Stimulated activated CD4-positive, alpha-beta T cell treated with anti-CD3 and anti-CD28 coated beads, Interleukin-12 subunit alpha, Interleukin-12 subunit beta, amount 100 ng/mL, for 48 hours (primary cell): Measurements from ENCODE around the gene ASIC3.
"Not testable (repeated sequence)": the region's sequence is repeated elsewhere in the genome, so short reads cannot be mapped to it uniquely, and the experiment has no call there.

Source experiments
- DNase-seq, 3 donors: peaks; one replicate each; pipeline ENCODE4 v3.0.0-alpha.2; 2020; ENCODE audit warnings: low read depth in 2 of 3, low spot score in 1 of 3

The ASIC3 gene

GRCh38 chr7:151047976-151048815 is at the start of gene ASIC3:
Gene ASIC3 (plus strand): TSS chr7:151048531. CDS start chr7:151048886, 355 bp downstream.
- DNase-seq: no peak

- DNase-seq: no peak
Observed at GRCh38 chr7:150999001-150999400, 49.3 kb upstream of the ASIC3 start.

- no peak for DNase-seq
Observed at GRCh38 chr7:150999497-151000230, 48.7 kb upstream of the ASIC3 start.

GRCh38 chr7:151000897-151001495 is 47.3 kb upstream of the ASIC3 start:
- DNase-seq: no peak

GRCh38 chr7:151001546-151001945 is 46.8 kb upstream of the ASIC3 start:
- no peak for DNase-seq

GRCh38 chr7:151003572-151003971 is 44.8 kb upstream of the ASIC3 start:
- DNase-seq: no peak

GRCh38 chr7:151005566-151005965 is 42.8 kb upstream of the ASIC3 start:
- no peak for DNase-seq

GRCh38 chr7:151006590-151007300 is 41.6 kb upstream of the ASIC3 start:
- DNase-seq: no peak

DNA sequence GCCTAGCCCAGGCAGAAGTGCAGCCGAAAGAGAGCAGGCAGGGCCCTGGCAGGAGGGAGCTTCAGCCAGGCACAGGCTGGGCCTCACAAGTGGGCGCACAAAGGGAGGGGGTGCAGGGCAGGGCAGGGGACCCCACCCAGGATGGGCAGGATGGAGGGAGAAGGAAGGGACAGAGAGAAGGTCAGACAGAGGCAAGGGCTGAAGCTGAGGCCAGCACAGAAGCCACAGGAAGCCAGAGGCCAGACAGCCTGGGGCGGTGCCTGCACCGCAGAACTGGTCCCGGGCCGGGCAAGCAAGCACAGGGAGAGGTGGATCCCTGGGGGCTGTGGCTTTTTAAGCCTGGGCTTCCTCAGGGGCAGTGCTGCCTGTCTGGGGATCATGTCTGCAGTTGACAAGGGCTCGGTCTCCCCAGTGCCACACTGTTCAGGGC is 40.8 kb upstream of the ASIC3 start:
- DNase-seq: no peak

- no peak for DNase-seq
Observed at GRCh38 chr7:151008143-151008510, 40.2 kb upstream of the ASIC3 start.

DNA sequence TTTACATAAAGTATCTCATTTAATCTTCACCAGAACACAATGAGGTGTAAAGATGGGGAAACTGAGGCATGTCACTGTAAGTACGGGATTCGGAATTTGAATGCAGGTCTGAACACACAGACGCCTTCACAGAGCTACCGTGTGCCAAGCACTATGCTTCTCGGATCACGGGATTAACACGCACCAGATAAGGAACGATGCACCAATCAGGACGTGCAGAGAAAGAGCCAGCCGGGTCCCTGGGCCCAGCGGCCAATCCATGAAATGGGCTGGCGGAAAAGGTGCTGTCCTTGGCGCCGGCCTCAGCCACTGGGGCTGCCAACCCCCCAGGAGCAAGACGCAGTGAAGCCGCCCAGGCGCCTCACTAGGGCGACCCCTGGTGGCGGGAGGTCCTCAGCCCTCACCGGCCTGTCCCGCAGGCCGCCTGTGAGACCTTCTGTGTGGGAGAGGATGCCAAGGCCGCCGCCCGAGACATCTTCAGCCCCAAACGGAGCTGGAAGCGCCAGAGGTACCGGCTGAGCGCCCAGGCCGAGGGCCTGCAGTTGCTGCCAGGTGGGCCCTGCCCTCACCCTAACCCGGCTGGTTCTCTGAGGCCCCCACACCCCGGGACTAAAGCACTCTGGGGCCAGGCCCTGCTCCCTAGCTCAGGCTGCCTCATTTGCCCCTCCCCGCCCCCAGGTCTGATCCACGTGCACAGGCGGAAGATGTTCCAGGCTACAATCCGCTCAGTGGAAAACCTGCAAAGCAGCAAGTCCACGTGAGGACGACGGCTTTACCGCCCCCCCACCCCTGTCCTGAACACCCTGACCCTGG is 39.6 kb upstream of the ASIC3 start:
- DNase-seq: peak; percentile 75 to 87 (median 76)

DNA sequence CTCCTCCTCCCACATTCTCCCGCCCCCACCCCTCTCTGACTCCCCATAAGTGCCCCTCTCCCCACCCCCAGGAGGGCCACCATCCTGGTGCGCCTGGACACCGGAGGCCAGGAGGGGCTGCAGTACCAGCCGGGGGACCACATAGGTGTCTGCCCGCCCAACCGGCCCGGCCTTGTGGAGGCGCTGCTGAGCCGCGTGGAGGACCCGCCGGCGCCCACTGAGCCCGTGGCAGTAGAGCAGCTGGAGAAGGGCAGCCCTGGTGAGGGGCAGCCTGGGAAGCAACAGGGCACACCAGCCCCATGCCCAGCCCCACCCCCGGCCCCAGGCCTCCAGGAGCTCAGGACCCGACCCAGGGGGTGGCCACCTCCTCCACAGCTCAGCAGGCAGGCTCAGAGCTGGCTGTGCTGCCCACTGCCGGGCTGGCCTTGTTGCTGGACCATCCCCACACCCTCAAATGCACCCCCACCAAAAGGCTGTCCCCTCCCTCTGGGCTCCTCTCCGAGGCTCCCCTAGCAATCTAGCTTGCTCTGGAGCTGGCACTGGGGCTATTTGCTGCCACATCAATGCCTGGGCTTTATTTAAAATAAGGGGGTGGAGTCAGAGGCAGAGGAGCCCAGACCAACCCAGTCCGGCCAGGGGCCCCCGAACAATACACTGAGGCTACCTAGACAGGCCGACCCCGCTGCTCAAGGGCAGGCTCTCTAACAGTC is 38.8 kb upstream of the ASIC3 start:
- no peak for DNase-seq

DNA sequence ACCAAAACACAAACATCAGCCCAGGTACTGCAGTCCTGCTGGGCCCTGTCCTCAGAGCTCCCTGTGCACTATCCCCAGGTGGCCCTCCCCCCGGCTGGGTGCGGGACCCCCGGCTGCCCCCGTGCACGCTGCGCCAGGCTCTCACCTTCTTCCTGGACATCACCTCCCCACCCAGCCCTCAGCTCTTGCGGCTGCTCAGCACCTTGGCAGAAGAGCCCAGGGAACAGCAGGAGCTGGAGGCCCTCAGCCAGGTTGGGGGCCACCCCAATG is 38.4 kb upstream of the ASIC3 start:
- DNase-seq: no peak

DNA sequence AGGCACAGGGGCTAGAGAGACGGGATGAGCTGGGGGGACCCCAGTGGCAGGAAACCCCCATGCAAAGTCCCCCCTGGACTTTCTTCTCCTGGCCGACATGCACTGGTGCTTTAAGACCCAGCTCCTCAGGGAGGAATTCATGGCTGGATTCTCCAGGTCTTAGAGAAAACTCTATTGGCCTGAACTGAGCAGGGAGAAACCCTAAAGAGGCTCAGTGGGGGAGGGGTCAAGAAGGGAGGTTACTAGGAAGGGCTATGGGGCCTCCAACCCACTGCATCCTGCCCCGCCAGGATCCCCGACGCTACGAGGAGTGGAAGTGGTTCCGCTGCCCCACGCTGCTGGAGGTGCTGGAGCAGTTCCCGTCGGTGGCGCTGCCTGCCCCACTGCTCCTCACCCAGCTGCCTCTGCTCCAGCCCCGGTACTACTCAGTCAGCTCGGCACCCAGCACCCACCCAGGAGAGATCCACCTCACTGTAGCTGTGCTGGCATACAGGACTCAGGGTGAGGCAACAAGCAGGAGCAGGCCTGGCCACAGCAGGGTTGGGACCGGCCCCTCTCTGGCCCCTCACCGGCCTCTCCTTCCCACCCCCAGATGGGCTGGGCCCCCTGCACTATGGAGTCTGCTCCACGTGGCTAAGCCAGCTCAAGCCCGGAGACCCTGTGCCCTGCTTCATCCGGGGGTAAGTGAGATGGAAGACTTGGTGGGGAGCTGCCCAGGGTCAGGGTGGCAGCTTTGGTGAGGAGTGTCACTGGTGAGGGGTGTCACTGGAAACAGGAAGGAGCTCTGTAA is 37.8 kb upstream of the ASIC3 start:
- no peak for DNase-seq

GRCh38 chr7:151011097-151011409 is 37.3 kb upstream of the ASIC3 start:
- no peak for DNase-seq

DNA sequence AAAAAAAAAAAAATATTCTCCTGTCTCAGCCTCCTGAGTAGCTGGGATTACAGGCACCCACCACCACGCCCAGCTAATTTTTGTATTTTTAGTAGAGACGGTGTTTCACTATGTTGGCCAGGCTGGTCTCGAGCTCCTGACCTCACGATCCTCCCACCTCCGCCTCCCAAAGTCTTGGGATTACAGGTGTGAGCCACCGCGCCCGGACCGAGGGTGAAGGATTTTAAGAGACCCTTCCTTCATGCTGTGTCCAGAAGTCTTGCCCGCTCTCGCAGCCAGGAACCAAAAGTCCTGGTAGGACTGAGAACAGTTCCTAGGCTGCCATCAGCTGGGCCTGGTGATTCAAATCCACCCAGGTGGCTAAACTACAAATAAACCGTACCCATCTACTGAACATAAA is 36.7 kb upstream of the ASIC3 start:
- DNase-seq: not testable (repeated sequence)

DNA sequence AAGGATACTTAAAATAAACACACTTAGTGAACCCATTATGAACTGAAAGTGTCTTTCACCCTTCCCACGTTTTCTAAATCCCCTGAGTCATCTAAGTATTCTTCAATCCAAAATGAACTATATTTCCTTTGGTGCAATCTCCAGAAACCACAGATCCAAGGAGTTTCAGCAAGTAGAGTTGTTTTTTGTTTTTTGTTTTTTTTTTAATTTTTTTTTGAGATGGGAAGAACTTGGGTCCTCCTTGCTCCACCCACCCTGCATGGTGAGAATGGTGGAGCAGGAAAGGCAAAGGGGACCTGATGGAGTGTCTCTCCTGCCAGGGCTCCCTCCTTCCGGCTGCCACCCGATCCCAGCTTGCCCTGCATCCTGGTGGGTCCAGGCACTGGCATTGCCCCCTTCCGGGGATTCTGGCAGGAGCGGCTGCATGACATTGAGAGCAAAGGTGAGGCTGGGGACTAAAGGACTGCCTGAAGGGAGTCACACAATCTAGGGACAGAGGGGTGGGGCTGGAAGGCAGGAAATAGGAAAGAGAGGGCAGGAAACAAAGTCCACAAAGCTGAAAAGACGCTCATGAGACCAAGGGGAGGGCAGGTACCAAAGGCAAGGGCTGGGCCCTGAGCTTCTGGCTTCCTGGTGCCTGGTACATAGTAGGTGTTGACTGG is 36.2 kb upstream of the ASIC3 start:
- DNase-seq: no peak

DNA sequence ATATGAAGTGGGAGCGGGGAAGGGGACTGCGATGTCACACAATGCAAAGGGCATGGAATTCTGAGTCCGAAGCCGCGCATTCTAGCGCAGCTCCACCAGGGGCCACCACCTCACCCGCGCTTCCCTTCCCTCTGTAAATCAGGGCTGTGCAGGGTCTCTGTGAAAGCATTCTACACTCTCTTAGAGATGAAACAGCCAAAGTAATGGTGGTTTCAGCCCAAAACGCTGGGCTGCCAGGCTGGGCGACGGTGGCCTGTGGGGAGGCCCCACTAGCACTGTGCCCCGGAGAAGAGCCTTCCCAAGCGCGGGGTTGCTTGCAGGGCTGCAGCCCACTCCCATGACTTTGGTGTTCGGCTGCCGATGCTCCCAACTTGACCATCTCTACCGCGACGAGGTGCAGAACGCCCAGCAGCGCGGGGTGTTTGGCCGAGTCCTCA is 35.4 kb upstream of the ASIC3 start:
- DNase-seq: no peak

- DNase-seq: no peak
Observed at GRCh38 chr7:151013356-151013732, 35.0 kb upstream of the ASIC3 start.
